CD4-positive, alpha-beta T cell treated with Interleukin-4 for 4 hours (primary cell): ENCODE measurements around the gene CREB3L4.

ENCODE experiments used
- DNase-seq: peaks from one replicate; pipeline ENCODE4 v3.0.0-alpha.2; 2020

The CREB3L4 gene

GRCh38 chr1:153967107-153967999, at the start of gene CREB3L4:
Gene CREB3L4, plus strand, starts transcription at chr1:153967902. Its CDS starts 624 bp downstream, at chr1:153968526.
- DNase-seq = peak; percentile 91

DNA sequence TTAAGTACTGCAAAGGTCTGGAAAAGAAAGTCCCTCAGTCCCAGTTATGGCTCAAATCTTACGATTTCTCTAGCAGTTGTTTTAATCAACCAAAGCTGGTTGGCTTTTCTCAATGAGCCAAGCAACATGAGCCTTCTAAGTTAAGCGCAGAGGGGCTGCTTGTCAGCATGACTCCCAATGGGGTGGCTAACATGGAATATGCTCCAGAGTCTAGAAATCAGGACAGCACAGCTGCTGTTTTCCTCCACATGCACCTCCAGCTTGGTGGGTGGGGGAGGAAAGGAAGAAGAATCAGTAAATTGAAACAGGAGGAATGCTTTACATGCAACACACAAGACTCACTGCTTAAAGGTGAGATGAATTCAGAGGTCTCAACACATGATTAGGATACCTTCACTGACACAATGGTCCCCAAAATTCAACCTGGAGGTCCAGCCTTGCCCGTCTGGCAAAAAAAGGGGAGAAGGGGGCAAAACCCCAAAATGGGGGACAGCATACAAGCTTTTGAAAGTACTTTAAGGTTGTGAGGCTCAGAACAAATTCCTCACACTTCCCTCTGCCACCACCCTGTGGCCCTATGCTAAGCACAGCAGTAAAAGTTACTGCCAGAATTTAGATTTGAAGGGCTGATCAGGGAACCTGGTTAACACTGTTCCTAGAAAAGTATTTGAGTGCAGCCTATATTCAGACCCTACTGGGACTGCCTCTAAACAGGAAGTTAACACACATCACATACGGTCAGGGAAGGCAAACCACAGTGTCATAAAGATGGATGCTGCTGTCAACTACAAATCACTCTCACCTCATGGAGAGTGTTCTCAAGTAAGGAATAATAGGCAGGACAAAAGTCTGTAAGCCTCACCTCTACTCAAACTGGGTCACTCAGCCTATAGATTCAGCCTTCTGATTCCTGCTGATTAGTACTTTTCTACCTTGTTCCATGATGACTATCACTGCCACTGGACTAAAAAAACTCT, 47.5 kb upstream of the CREB3L4 start:
- peak; percentile 53 for DNase-seq

DNA sequence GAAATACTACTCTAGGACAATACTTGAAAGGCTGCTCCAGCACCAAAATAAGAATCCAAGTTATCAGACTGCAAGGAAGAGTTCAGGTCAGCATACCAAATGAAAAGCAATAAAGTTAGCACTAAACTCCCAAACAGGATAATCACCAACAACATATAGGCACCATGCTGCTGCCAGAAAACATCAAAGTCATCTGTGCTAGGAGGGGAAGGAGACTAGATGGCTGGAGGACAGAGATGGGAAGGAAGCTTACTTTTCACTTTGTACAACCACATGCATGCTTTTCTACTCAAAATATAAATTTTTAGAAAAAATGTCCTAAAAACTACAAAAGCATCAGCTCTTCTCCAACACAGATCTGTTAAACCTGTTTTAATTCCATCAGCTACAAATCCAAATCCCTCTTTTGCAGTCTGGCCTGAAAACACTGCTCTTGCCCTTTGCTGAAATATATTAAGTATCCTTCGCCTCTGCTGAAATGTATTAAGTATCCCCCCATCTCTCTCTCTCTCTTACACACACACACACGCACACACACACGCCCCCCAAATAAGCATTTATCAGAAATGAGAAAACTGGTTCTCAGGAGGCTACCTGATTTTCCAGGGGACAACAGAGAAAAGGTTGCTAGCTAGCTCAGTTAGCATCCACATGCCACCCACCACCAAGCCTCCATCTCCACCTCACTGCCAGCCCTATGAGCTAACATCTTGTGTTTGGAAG, 46.5 kb upstream of the CREB3L4 start:
- DNase-seq = no peak

DNA sequence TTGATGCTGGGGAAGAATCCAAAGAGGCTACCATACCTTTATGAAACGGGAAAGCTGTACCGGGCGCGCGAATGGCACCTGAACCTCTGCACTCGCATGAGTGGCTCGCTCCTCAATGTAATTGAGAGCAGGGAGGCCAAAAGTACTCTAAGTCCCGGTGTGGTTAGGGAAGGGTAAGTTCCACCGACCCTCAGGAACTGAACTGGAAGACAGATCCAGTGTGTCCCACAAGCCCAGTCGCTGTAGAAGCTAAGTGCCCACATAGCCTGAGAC, 46.0 kb upstream of the CREB3L4 start:
- DNase-seq = no peak

DNA sequence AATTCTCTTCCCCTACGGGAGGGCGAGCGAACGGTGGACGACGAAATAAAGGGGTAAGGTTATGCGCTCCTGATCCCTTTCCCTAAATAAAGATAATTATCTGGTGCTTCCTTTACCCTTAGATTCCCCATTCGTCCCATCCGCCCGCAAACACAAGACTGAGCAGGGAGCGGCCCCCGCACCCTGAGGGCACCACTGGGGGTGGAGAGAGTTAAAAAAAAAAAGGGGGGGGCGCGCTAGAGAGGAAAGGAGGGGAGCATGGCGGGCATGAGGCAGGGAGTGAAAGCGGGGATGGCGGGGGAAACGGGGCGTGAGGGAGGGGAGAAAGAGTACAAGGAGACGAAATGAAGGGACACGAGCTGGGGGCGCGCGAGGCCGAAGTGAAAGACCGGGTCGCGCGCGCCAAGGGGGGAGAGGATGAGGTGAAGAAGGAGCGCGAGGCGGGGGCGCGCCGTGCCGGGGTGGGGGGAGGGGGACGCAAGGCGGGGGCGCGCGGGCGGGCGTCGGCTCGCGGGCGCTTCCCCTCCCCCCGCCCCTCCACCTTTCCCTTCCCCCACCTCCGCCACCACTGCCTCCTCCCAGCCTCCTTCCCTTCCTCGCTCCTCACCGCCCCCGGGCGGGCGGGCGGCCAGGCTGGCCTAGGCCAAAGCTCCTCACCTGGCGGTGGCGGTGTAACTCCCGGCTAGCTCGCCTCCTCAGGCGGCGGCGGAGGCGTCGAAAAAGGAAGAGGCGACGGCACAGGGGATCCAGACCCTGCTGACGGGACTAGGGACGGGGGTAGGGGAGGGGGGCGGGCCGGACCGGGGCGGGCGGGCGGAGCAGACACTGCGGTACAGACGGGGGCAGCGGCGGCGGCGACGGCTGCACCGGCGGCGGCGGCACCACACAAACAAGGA, 45.4 kb upstream of the CREB3L4 start:
- DNase-seq = no peak

DNA sequence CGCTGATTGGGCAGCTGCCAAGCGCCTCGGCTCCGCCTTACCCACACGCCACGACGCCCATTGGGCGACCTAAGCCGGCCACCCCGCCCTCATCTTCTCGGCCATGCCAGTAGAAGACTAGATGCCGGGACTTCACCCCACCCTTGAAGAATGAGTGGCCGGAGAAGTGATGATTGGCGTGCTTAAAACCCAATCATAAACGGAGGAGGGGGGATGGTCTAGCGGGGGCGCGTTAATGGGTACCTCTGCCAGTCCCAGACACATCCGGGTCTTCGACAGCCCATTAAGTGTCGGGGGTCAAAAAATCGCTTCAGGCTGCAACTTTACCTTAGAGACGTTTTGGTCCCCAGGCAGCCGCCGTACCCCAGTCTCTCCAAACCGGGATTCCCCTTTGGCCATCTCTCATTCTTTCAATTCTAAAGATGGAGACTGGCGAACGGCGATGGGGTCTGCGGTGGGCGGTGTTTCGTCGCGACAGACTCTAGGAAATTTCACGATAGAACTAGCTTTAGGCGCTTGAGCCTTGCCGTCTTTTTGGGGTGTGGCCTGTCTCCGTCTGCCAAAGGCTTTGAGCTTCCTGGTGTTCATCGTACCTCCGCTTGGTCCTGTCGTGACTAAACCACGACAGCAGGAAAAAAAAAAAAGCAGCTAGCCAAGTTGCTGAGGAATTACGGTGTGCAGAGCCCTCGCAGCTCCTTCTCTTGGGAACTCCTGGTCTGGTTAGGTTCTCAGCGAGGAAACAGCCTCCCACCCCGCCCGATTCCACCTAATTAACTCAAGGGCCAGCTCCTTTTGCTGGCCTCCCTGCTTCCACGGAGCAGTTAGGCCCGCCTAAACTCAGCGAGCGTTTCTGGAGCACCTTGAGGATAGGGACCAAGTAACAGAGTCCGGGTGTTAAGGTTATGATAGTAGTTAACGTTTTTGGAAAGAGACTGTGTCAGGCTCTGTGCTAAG, 44.5 kb upstream of the CREB3L4 start, which contains the start of gene GATAD2B:
GATAD2B (minus strand) TSS at position 1 of the 954 bp plus-strand sequence. CDS start 94,625 bp downstream, outside the sequence.
- DNase-seq = peak; percentile 100

GRCh38 chr1:153926405-153926804, 41.3 kb upstream of the CREB3L4 start:
- DNase-seq = no peak

GRCh38 chr1:153928245-153928644, 39.5 kb upstream of the CREB3L4 start:
- no peak for DNase-seq

DNA sequence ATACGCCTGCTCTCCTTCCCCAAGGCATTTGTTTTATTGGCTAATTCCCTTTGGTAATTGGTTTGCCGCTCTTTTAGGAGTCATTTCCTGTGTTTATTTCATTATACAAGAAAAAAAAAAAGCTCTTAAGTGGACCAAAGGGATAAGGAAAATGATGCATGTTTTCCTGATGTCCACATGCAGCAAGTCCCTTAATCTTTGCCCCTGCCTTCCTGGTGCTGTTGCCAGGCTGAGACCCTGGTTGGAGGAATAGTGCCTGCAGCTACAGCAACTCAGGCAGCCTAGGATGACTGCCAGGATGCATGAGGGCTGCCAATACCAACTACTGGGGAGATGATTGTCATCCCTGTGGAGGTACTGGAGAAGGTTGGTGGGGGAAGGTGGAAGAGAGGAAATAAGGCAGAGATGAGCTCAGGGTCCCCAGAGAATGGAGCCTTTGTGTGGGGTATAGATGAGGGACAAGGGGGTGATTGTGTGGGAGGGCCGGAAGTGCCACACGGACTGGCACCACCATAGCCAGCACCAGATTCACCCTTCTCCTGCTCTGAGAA, 38.8 kb upstream of the CREB3L4 start:
- no peak for DNase-seq

GRCh38 chr1:153929426-153929825, 38.3 kb upstream of the CREB3L4 start:
- no peak for DNase-seq

- DNase-seq = no peak
These were observed 37.4 kb upstream of the CREB3L4 start for GRCh38 chr1:153929981-153930948.

DNA sequence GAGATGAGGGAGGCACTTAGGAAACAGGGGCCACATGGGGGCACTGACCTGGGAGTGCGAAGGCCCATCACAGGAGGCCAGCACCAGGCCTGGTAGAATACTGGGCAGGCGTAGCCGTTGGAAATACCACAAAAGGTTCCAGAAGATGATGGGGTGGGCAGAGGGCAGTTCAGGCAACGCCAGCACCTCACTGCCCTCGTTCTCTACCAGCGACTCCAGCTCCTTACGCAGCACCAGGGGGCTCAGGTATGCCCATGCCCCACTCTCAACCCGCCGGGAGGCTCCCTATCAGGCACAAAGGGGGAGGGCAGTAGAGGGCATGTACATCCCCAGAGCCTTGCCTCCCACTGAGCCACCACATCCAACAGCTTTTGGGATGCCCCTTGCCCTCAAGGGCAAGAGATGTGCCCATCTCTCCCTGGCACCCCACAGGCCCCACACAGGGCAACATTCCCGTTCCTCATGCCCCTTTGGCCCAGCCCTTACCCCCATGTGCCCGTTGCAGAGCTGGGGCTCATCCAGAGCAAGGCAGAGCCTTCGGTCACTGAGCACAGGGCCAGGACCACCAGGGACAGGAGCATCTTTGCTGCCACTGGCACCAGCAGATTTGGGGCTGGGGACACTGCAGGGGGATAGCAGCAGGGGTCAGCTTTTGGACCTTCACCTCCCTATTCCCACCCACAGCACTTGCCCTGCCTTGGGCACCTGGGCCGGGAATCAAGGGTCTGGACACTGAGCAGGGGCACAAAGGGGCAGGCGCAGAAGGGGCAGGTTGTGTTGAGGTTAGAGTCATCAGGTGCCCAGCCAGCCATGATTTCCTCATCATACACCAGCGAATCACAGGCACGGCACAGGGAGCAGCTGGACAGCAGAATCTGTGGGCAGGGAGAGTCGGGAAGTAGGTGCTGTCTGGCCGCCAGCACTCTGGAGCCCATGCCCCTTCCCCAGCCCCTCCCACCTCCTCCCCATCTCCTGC, 35.3 kb upstream of the CREB3L4 start:
- no peak for DNase-seq

DNA sequence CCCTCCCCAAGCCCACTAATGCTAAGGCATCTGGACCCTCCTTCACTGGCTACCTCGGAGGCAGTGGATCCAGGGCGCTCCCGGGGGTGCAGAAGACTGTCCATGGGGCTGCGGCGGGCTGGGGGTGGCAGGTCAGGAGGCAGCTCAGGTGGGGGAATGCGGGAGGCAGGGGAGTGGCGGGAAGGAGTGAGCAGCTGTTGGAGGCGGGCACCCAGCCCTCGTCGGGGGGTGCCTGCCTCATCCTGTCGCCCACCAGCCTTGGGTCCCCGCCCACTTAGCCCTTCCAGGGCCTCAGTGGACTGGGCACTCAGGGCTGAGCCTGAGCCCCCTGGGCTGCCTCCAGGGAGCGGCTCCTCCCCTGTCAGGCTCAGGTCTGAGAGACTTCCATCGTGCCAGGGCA, 34.3 kb upstream of the CREB3L4 start:
- DNase-seq = no peak

GRCh38 chr1:153933955-153934354, 33.7 kb upstream of the CREB3L4 start:
- no peak for DNase-seq

DNA sequence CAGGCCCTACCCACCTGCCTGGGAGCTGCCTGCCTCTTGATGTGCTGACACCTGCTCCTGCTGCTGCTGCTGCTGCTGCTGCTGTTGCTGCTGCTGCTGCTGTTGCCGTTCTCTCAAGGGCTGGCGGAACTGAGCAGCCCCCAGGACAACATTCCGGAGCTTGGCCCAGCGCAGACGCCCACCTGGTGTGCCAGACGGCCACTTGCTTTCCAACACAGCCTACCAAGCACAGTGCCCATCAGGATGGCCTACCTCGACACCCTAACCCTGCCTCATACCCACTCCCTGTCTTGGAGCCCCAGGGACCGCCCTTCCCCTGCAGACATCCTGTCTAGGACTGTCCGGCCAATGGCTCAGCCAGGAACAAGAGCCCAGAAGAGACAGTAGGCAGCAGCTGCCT, 33.0 kb upstream of the CREB3L4 start:
- no peak for DNase-seq

- no peak for DNase-seq
These were observed 31.5 kb upstream of the CREB3L4 start for GRCh38 chr1:153936011-153936802.

DNA sequence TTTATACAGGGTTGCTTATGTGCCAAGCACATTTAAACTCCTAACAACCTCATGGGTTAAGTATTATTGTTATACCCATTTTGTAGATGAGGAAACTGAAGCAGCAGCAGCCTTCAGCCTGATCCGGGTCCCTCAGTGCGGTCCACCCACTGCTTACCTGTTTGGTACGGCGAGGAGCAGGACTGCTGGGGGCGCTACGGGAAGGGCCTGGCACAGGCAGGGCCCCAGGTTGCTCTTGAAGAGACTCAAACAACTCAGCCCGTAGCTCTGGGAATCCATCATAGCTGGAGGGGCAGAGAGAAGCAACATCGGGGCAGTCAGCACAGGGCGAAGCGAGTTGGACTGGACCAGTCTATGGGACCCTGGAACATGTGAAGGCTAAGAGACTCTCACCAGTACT, 30.4 kb upstream of the CREB3L4 start:
- DNase-seq = no peak
